Neural cell (in vitro differentiated cells): ENCODE data around the gene NCK1.

Experiments used
- POLR2AphosphoS5 ChIP-seq: IDR thresholded peaks from 2 replicates; pipeline ENCODE4 v1.6.1; 2012
- TF ChIP-seq, protein P1 (sequence below): fragments of 450-650 bp; IDR thresholded peaks from 2 replicates; pipeline ENCODE4 v1.5.1; 2014; ENCODE audit warnings: antibody characterized with exemption, mild to moderate bottlenecking, moderate library complexity; ENCODE audit not compliant: poor library complexity, severe bottlenecking

DNA sequence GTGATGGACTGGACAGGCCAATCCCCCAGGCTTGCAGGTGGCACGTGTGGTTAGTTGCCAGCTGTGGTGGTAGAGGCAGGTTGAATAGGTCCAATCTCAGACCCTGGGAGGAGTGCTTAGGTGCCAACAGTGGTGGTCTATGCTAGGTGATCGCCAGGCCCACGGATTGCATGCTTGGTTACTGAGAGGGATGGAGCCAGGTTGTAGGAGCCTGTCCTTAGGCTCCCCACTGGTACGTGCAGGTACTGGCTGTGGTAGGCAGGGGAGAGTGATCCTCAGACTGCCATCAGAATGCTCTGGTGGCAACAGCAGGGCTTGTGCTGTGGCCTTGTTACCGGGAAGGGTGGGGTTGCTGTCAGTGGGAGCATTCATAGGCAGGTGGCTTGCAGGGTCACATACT is 44.7 kb downstream of the NCK1 start:
- TF ChIP-seq, protein P1, sequence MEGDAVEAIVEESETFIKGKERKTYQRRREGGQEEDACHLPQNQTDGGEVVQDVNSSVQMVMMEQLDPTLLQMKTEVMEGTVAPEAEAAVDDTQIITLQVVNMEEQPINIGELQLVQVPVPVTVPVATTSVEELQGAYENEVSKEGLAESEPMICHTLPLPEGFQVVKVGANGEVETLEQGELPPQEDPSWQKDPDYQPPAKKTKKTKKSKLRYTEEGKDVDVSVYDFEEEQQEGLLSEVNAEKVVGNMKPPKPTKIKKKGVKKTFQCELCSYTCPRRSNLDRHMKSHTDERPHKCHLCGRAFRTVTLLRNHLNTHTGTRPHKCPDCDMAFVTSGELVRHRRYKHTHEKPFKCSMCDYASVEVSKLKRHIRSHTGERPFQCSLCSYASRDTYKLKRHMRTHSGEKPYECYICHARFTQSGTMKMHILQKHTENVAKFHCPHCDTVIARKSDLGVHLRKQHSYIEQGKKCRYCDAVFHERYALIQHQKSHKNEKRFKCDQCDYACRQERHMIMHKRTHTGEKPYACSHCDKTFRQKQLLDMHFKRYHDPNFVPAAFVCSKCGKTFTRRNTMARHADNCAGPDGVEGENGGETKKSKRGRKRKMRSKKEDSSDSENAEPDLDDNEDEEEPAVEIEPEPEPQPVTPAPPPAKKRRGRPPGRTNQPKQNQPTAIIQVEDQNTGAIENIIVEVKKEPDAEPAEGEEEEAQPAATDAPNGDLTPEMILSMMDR = no peak
- TF ChIP-seq POLR2AphosphoS5 = no peak
